ENCODE results near the gene QTRT2.

DNA sequence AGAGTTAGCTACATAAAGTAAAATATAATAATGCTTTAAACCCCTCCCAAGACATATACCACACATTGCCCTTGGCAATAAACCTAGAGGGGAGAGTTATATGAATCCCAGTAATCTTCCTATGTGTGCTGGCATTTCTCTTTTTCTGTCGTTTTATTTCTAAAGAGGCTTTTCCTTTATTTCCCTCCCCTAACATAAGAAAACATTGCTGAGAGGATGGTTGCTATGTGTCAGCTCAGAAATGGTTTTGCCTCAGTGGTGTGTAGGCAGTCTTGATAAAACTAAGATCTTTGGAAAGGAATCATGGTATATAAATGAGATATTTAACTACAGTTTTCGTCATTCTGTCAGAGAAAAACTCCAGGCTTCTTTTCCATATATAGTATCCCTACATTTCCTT lies 30.2 kb upstream of the QTRT2 start:
- TF ChIP-seq, protein P1, sequence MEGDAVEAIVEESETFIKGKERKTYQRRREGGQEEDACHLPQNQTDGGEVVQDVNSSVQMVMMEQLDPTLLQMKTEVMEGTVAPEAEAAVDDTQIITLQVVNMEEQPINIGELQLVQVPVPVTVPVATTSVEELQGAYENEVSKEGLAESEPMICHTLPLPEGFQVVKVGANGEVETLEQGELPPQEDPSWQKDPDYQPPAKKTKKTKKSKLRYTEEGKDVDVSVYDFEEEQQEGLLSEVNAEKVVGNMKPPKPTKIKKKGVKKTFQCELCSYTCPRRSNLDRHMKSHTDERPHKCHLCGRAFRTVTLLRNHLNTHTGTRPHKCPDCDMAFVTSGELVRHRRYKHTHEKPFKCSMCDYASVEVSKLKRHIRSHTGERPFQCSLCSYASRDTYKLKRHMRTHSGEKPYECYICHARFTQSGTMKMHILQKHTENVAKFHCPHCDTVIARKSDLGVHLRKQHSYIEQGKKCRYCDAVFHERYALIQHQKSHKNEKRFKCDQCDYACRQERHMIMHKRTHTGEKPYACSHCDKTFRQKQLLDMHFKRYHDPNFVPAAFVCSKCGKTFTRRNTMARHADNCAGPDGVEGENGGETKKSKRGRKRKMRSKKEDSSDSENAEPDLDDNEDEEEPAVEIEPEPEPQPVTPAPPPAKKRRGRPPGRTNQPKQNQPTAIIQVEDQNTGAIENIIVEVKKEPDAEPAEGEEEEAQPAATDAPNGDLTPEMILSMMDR (IDR thresholded peaks at IDR 0.05; ENCODE audit: poor library complexity, severe bottlenecking): no peak
- TF ChIP-seq TAF1 (IDR thresholded peaks at IDR 0.05; ENCODE audit: low read depth) (no peak), POLR2AphosphoS5 (IDR thresholded peaks at IDR 0.05) (no peak), MXI1 (conservative IDR thresholded peaks at IDR 0.05; ENCODE audit: poor library complexity, severe bottlenecking) (no peak), RAD21 (conservative IDR thresholded peaks at IDR 0.05) (no peak), EZH2 (IDR thresholded peaks at IDR 0.05; ENCODE audit: borderline replicate concordance, insufficient read depth, low read length, poor library complexity, severe bottlenecking) (no peak)
